Right lobe of liver (tissue), 6 donors: Measurements from ENCODE around the gene MET. TPM values are rescaled to one million over a fixed set of nuclear protein-coding genes. Genes with fewer than 3 reads are reported as not detected.

ENCODE experiments used
- ATAC-seq, 4 donors: fragments of 200-7000 bp; cut with Tn5 transposase; one replicate each; pipeline ENCODE4 v1.9.1; 2020; ENCODE audit warnings: mild to moderate bottlenecking in 4 of 4, moderate library complexity in 4 of 4
- DNase-seq, 3 donors: peaks; one replicate each; pipeline ENCODE4 v3.0.0-alpha.2; 2020
- H3K27ac ChIP-seq, 3 donors: fragments of 200-600 bp; one replicate each; pipeline ENCODE4 v1.8.0; 2022
- H3K27me3 ChIP-seq, 2 donors: fragments of 200-600 bp; one replicate each; pipeline ENCODE4 v1.8.0; 2022
- H3K36me3 ChIP-seq, 4 donors: fragments of 200-600 bp; sonication (generic) in 1 of 4; one replicate each; pipeline versions ENCODE4 v1.5.1 to v1.8.0; 2017 to 2022; ENCODE audit warnings: control low read depth in 1 of 4
- H3K4me1 ChIP-seq, 4 donors: fragments of 200-600 bp; sonication (generic) in 1 of 4; one replicate each; pipeline versions ENCODE4 v1.5.1 to v1.8.0; 2017 to 2022; ENCODE audit warnings: control low read depth in 1 of 4
- H3K4me3 ChIP-seq, 3 donors: fragments of 200-600 bp; one replicate each; pipeline ENCODE4 v1.8.0; 2022
- H3K9me3 ChIP-seq, 4 donors: fragments of 200-600 bp; sonication (generic) in 1 of 4; one replicate each; pipeline versions ENCODE4 v1.5.1 to v1.8.0; 2017 to 2022; ENCODE audit warnings: control low read depth in 1 of 4
- CTCF ChIP-seq, 4 donors: fragments of 200-600 bp in 3 of 4; fragments of 450-650 bp in 1 of 4; IDR thresholded peaks; one replicate each; pipeline versions ENCODE4 v1.5.1 to v1.8.0; 2016 to 2022; ENCODE audit warnings: antibody characterized with exemption in 4 of 4, mild to moderate bottlenecking in 2 of 4
- POLR2A ChIP-seq: fragments of 450-650 bp; IDR thresholded peaks from one replicate; pipeline ENCODE4 v1.6.1; 2017; ENCODE audit warnings: antibody characterized with exemption, mild to moderate bottlenecking
- WGBS: methylation state at CpG from one replicate; pipeline ENCODE4 v1.1.6; 2018; ENCODE audit warnings: low coverage, low lambda C conversion rate; ENCODE audit not compliant: insufficient coverage; ENCODE audit errors: missing lambda C conversion rate; 5-methylcytosine and 5-hydroxymethylcytosine counted together
- intact Hi-C, 2 donors: fragments of 100-400 bp; cut with DNase I; formaldehyde crosslinking; loops; one replicate each; pipeline versions ENCODE4 v1.11.2 to v1.14.1; 2022
- total RNA-seq, 6 experiments: library from RNA; depleted of rRNA in 2 of 6; stranded (reverse); fragments of >200 nt in 2 of 6; fragmentation: NEBNext Ultra II Directional in 3 of 6; extraction: Animal tissue kit (Norgen Biotek cat#: 25700) in 3 of 6; gene quantifications; one replicate each; pipeline versions ENCODE4 v1.1.0 to v1.2.4, GENCODE V29; 2016 to 2023
- donor health status: DM: no; HTN: yes; CAD: no.
- donor health status: DM: no; HTN: no; CAD: no.
- donor health status: DM: no; HTN: no; CAD: no.
- donor health status: DM: no; HTN: yes; CAD: no.
- donor health status: DM: no; HTN: yes; CAD: no.

Gene MET
- total RNA-seq, 6 experiments from 2014 or later = 32.9 to 45.2 (median 37.2) TPM

DNA sequence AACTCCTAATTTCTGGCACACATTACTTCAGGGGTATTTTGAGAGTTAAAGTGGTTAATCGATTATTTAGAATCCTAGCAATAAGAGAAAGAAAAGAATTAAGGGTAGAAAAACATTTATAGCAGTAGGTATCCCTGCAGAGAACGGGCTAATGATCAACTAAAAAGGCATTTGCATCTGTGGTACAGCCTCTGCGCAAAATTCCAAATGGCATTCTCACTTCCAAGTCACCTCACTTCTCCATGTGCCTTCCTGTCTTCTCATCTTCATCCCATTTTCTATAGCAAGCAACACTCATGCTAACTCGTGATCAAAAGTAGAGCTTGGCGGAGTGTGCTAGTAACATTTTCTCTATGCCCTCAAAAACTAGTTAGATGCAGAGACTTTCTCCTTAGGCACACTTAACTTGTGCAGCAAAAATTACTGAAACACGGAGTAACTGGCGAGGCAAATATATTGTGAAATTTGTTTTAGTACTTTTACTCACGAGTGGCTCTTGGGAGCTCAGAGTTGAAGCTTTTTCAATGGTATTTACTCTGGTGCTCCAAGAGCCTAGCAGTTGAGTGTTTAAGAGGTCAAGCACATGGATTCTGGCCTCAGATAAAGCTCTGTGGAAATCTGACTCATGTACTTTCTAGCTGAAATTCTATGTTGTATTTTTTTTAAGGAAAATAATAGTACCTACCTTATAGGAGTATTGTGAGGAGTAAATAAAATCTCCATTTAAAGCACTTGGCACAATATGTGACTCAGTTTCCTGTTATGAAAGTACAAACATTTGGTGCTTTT, 65.1 kb downstream of the MET start:
- peaks cover 0 to 69% (median 25%) of the 10 kb centered on the region in 4 donors for H3K4me1 ChIP-seq
- DNase-seq (no peak), ATAC-seq (peak; percentile 61 to 81 (median 76))
- WGBS = 56% methylated on average over 8 of the region's 8 CpGs
- H3K27me3 ChIP-seq = no peaks in the 10 kb centered on the region
- H3K4me3 ChIP-seq = no peak overlapping the region
- intact Hi-C loops = no loop called here
- no peaks in the 10 kb centered on the region for H3K9me3 ChIP-seq
- no peak for TF ChIP-seq POLR2A
- no peak for TF ChIP-seq CTCF (IDR thresholded peaks at IDR 0.05)
- no peaks in the 10 kb centered on the region for H3K36me3 ChIP-seq
- H3K27ac ChIP-seq = peak overlapping the region in 2 of 3 donors; percentile 56 to 57

DNA sequence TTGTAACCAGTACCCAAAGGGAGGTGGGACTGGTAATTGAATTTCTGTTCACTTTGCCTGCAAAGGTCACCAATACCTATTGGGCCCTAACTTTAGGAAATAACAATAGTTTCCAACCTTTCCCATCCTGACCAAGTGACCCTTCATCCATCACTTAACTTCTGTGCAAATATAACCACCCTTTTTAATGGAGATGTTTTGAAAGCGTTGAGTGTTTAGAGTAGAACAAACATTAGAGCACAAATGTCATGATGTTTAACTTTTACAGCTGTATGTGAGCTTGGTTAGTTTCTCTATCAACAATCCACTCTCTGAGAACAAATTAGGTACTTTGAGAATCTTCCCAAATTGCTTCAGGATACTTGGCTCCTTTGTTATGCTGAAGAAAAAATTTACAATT, 66.4 kb downstream of the MET start:
- H3K36me3 ChIP-seq = no peaks in the 10 kb centered on the region
- DNase-seq = no peak
- peak overlapping the region in 2 of 3 donors; percentile 56 to 57 for H3K27ac ChIP-seq
- H3K4me3 ChIP-seq = no peak overlapping the region
- ATAC-seq = peak in 1 of 4 donors; percentile 54
- intact Hi-C loops = no loop called here
- 12% methylated on average over 1 of the region's 1 CpG for WGBS
- TF ChIP-seq CTCF (IDR thresholded peaks at IDR 0.05) (no peak), POLR2A (no peak)
- H3K9me3 ChIP-seq = no peaks in the 10 kb centered on the region
- H3K4me1 ChIP-seq = peaks cover 0 to 68% (median 29%) of the 10 kb centered on the region in 4 donors
- no peaks in the 10 kb centered on the region for H3K27me3 ChIP-seq

GRCh38 chr7:116739307-116739706, 67.3 kb downstream of the MET start:
- Histone ChIP-seq H3K27ac (no peak overlapping the region), H3K27me3 (no peaks in the 10 kb centered on the region), H3K9me3 (no peaks in the 10 kb centered on the region), H3K4me3 (no peak overlapping the region), H3K4me1 (peaks cover 0 to 76% (median 30%) of the 10 kb centered on the region in 4 donors), H3K36me3 (no peaks in the 10 kb centered on the region)
- ATAC-seq (no peak), DNase-seq (no peak)
- TF ChIP-seq CTCF (IDR thresholded peaks at IDR 0.05) (no peak), POLR2A (no peak)
- intact Hi-C loops = no loop called here
- 88% methylated on average over 2 of the region's 2 CpGs for WGBS

DNA sequence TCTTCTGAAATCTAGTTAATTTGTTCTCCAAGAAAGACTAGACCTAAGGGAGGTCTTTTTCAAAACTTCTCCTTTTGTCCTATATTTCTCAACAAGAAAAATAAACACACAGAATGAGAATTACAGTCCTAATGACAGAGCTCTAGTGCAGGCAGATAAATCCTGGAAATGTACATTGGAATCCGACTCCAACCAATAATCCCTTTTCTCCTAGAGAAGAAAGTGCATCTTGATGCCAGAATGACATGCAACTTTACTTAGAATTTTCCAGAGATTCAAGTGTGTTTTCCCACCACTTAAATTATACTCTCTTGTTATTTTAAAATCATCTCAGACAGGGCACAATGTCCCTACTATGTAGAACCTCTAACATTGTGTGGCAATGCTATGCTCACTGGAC, 68.2 kb downstream of the MET start:
- Histone ChIP-seq H3K9me3 (no peaks in the 10 kb centered on the region), H3K4me1 (peaks cover 0 to 76% (median 30%) of the 10 kb centered on the region in 4 donors), H3K27ac (peak overlapping the region in 2 of 3 donors; percentile 80 to 83), H3K36me3 (no peaks in the 10 kb centered on the region), H3K27me3 (no peaks in the 10 kb centered on the region), H3K4me3 (no peak overlapping the region)
- TF ChIP-seq POLR2A = no peak
- TF ChIP-seq CTCF (IDR thresholded peaks at IDR 0.05) = no peak
- WGBS = 69% methylated on average over 1 of the region's 1 CpG
- DNase-seq (no peak), ATAC-seq (no peak)
- intact Hi-C loops = no loop called here
